HepG2 (cell line): ENCODE data around the gene NGRN. TPM values are rescaled to one million over a fixed set of nuclear protein-coding genes. Genes with fewer than 3 reads are reported as not detected.

Experiments used
- ATAD3A ChIP-seq: sonication (generic); formaldehyde crosslinking; IDR thresholded peaks from 2 replicates; pipeline ENCODE4 v1.4.0; 2020; ENCODE audit warnings: missing genetic modification reagents
- CBX5 ChIP-seq: sonication (generic); formaldehyde crosslinking; IDR thresholded peaks from 2 replicates; pipeline ENCODE4 v1.4.0; 2020; ENCODE audit warnings: missing genetic modification reagents, borderline replicate concordance
- MXI1 ChIP-seq: IDR thresholded peaks from 3 replicates; pipeline ENCODE4 v1.6.1; 2012; ENCODE audit warnings: low read depth, low read length, inconsistent platforms, borderline replicate concordance
- RFXAP ChIP-seq: sonication (generic); formaldehyde crosslinking; IDR thresholded peaks from 2 replicates; pipeline ENCODE4 v1.4.0; 2020; ENCODE audit warnings: missing genetic modification reagents, borderline replicate concordance
- ZEB1 ChIP-seq: IDR thresholded peaks from 2 replicates; pipeline ENCODE4 v1.6.1; 2012; ENCODE audit warnings: mild to moderate bottlenecking, low read depth, inconsistent platforms; ENCODE audit not compliant: insufficient replicate concordance
- polyA plus RNA-seq, 8 experiments: library from polyadenylated mRNA; depleted of rRNA in 3 of 8; stranded (reverse) in 7 of 8; unstranded in 1 of 8; fragments of >200 nt; fragmentation: Illumina TruSeq in 4 of 8; extraction: Trizol in 4 of 8; gene quantifications; 2 replicates each; pipeline versions ENCODE4 v1.2.1 to v1.2.3, GENCODE V29; 2011 to 2016; ENCODE audit warnings: low read depth in 4 of 8, missing spikeins in 1 of 8, mixed read lengths in 1 of 8; ENCODE audit not compliant: insufficient read depth in 1 of 8
- total RNA-seq, 5 experiments: library from RNA; depleted of rRNA; stranded (reverse); fragments of >200 nt; fragmentation: Illumina TruSeq; extraction: Trizol; gene quantifications; 2 replicates each; pipeline ENCODE4 v1.2.3, GENCODE V29; 2016; ENCODE audit warnings: low read depth in 1 of 5
- TF ChIP-seq, protein P1 (sequence below), 2 experiments: IDR thresholded peaks; 2 replicates each; pipeline ENCODE4 v1.6.1; 2011 to 2012; ENCODE audit warnings: low read length in 2 of 2, borderline replicate concordance in 1 of 2, low read depth in 1 of 2, mild to moderate bottlenecking in 1 of 2, moderate library complexity in 1 of 2
- TF ChIP-seq, protein P2 (sequence below): sonication (generic); formaldehyde crosslinking; IDR thresholded peaks from 2 replicates; pipeline ENCODE4 v1.4.0; 2020; ENCODE audit warnings: missing genetic modification reagents
- TF ChIP-seq, protein P3 (sequence below): IDR thresholded peaks from 2 replicates; pipeline ENCODE4 v1.6.1; 2016; ENCODE audit warnings: low read depth, missing genetic modification reagents, missing compliant biosample characterization
- TF ChIP-seq, protein P4 (sequence below): sonication (generic); formaldehyde crosslinking; IDR thresholded peaks from 2 replicates; pipeline ENCODE4 v1.8.0; 2022; ENCODE audit warnings: mild to moderate bottlenecking, missing genetic modification reagents, moderate library complexity
- TF ChIP-seq, protein P5 (sequence below): IDR thresholded peaks from 2 replicates; pipeline ENCODE4 v1.6.1; 2016
- TF ChIP-seq, protein P6 (sequence below): sonication (generic); formaldehyde crosslinking; IDR thresholded peaks from 2 replicates; pipeline ENCODE4 v1.4.0; 2020; ENCODE audit warnings: missing genetic modification reagents

Gene NGRN
- total and polyA plus RNA-seq, 2 of the 13 experiments (the other 11 are each of a cell fraction or from before 2014, with no cell fraction given) = 39.8 to 63.7 TPM

DNA sequence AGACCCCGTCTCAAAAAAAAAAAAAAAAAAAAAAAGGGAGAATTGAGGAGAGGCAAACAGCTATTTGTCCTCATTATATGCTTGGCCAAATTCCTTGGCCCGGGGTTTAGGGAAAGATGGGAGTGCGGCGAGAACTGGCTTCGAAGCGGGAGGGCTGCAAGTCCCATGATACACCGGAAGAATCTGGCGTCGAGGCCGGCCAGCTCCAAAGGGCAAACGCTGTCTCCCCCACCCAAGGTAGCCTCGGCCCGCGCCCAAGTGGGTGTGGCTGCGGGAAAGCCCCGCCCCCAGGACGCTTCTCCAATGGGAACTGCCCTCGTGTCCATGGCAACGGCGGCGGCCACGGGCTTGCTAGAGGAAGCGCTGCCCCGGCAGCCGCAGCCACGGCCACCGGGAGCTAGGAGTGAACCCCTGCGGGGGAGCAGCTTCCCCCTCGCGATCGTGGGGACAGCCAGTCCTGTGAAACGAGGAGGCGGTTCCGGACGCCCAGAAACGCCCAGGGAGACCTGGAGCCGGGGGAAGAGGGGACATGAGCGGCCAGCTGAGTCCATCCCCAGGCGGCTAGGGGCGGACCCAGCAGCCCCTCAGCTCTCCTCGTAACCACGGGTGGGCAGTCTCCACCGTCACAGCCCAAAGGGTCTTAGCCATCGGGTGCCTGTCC lies 16.1 kb upstream of the NGRN start, which contains the start of gene TTLL13 (continued):
- TF ChIP-seq, protein P1, sequence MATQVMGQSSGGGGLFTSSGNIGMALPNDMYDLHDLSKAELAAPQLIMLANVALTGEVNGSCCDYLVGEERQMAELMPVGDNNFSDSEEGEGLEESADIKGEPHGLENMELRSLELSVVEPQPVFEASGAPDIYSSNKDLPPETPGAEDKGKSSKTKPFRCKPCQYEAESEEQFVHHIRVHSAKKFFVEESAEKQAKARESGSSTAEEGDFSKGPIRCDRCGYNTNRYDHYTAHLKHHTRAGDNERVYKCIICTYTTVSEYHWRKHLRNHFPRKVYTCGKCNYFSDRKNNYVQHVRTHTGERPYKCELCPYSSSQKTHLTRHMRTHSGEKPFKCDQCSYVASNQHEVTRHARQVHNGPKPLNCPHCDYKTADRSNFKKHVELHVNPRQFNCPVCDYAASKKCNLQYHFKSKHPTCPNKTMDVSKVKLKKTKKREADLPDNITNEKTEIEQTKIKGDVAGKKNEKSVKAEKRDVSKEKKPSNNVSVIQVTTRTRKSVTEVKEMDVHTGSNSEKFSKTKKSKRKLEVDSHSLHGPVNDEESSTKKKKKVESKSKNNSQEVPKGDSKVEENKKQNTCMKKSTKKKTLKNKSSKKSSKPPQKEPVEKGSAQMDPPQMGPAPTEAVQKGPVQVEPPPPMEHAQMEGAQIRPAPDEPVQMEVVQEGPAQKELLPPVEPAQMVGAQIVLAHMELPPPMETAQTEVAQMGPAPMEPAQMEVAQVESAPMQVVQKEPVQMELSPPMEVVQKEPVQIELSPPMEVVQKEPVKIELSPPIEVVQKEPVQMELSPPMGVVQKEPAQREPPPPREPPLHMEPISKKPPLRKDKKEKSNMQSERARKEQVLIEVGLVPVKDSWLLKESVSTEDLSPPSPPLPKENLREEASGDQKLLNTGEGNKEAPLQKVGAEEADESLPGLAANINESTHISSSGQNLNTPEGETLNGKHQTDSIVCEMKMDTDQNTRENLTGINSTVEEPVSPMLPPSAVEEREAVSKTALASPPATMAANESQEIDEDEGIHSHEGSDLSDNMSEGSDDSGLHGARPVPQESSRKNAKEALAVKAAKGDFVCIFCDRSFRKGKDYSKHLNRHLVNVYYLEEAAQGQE (IDR thresholded peaks at IDR 0.05; ENCODE audit: borderline replicate concordance in 1 of 2, low read depth in 1 of 2, low read length in 2 of 2) = no peak
- peak; percentile 76; the same call in 1 of the 3 replicates for TF ChIP-seq MXI1
- TF ChIP-seq, protein P2, sequence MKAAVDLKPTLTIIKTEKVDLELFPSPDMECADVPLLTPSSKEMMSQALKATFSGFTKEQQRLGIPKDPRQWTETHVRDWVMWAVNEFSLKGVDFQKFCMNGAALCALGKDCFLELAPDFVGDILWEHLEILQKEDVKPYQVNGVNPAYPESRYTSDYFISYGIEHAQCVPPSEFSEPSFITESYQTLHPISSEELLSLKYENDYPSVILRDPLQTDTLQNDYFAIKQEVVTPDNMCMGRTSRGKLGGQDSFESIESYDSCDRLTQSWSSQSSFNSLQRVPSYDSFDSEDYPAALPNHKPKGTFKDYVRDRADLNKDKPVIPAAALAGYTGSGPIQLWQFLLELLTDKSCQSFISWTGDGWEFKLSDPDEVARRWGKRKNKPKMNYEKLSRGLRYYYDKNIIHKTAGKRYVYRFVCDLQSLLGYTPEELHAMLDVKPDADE (CRISPR knock-in tag) = no peak
- TF ChIP-seq, protein P3, sequence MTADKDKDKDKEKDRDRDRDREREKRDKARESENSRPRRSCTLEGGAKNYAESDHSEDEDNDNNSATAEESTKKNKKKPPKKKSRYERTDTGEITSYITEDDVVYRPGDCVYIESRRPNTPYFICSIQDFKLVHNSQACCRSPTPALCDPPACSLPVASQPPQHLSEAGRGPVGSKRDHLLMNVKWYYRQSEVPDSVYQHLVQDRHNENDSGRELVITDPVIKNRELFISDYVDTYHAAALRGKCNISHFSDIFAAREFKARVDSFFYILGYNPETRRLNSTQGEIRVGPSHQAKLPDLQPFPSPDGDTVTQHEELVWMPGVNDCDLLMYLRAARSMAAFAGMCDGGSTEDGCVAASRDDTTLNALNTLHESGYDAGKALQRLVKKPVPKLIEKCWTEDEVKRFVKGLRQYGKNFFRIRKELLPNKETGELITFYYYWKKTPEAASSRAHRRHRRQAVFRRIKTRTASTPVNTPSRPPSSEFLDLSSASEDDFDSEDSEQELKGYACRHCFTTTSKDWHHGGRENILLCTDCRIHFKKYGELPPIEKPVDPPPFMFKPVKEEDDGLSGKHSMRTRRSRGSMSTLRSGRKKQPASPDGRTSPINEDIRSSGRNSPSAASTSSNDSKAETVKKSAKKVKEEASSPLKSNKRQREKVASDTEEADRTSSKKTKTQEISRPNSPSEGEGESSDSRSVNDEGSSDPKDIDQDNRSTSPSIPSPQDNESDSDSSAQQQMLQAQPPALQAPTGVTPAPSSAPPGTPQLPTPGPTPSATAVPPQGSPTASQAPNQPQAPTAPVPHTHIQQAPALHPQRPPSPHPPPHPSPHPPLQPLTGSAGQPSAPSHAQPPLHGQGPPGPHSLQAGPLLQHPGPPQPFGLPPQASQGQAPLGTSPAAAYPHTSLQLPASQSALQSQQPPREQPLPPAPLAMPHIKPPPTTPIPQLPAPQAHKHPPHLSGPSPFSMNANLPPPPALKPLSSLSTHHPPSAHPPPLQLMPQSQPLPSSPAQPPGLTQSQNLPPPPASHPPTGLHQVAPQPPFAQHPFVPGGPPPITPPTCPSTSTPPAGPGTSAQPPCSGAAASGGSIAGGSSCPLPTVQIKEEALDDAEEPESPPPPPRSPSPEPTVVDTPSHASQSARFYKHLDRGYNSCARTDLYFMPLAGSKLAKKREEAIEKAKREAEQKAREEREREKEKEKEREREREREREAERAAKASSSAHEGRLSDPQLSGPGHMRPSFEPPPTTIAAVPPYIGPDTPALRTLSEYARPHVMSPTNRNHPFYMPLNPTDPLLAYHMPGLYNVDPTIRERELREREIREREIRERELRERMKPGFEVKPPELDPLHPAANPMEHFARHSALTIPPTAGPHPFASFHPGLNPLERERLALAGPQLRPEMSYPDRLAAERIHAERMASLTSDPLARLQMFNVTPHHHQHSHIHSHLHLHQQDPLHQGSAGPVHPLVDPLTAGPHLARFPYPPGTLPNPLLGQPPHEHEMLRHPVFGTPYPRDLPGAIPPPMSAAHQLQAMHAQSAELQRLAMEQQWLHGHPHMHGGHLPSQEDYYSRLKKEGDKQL (CRISPR knock-in tag) = no peak
- TF ChIP-seq, protein P4, sequence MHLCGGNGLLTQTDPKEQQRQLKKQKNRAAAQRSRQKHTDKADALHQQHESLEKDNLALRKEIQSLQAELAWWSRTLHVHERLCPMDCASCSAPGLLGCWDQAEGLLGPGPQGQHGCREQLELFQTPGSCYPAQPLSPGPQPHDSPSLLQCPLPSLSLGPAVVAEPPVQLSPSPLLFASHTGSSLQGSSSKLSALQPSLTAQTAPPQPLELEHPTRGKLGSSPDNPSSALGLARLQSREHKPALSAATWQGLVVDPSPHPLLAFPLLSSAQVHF (CRISPR knock-in tag) = 0 out of 2 replicates have a peak, but pooled peaks have one; percentile 17
- no peak for TF ChIP-seq ATAD3A
- no peak for TF ChIP-seq ZEB1
- TF ChIP-seq, protein P5, sequence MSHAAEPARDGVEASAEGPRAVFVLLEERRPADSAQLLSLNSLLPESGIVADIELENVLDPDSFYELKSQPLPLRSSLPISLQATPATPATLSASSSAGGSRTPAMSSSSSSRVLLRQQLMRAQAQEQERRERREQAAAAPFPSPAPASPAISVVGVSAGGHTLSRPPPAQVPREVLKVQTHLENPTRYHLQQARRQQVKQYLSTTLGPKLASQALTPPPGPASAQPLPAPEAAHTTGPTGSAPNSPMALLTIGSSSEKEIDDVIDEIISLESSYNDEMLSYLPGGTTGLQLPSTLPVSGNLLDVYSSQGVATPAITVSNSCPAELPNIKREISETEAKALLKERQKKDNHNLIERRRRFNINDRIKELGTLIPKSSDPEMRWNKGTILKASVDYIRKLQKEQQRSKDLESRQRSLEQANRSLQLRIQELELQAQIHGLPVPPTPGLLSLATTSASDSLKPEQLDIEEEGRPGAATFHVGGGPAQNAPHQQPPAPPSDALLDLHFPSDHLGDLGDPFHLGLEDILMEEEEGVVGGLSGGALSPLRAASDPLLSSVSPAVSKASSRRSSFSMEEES (CRISPR knock-in tag) = peak; percentile 82
- TF ChIP-seq RFXAP (CRISPR knock-in tag) = peak; percentile 25; the same call in 1 of the 2 replicates
- TF ChIP-seq CBX5 = no peak; the same call in 1 of the 2 replicates
- TF ChIP-seq, protein P6, sequence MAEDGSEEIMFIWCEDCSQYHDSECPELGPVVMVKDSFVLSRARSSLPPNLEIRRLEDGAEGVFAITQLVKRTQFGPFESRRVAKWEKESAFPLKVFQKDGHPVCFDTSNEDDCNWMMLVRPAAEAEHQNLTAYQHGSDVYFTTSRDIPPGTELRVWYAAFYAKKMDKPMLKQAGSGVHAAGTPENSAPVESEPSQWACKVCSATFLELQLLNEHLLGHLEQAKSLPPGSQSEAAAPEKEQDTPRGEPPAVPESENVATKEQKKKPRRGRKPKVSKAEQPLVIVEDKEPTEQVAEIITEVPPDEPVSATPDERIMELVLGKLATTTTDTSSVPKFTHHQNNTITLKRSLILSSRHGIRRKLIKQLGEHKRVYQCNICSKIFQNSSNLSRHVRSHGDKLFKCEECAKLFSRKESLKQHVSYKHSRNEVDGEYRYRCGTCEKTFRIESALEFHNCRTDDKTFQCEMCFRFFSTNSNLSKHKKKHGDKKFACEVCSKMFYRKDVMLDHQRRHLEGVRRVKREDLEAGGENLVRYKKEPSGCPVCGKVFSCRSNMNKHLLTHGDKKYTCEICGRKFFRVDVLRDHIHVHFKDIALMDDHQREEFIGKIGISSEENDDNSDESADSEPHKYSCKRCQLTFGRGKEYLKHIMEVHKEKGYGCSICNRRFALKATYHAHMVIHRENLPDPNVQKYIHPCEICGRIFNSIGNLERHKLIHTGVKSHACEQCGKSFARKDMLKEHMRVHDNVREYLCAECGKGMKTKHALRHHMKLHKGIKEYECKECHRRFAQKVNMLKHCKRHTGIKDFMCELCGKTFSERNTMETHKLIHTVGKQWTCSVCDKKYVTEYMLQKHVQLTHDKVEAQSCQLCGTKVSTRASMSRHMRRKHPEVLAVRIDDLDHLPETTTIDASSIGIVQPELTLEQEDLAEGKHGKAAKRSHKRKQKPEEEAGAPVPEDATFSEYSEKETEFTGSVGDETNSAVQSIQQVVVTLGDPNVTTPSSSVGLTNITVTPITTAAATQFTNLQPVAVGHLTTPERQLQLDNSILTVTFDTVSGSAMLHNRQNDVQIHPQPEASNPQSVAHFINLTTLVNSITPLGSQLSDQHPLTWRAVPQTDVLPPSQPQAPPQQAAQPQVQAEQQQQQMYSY (CRISPR knock-in tag) = no peak
